ENCODE data around the gene TEFM.
"Not testable (repeated sequence)": the region's sequence is repeated elsewhere in the genome, so short reads cannot be mapped to it uniquely, and the experiment has no call there.

DNA sequence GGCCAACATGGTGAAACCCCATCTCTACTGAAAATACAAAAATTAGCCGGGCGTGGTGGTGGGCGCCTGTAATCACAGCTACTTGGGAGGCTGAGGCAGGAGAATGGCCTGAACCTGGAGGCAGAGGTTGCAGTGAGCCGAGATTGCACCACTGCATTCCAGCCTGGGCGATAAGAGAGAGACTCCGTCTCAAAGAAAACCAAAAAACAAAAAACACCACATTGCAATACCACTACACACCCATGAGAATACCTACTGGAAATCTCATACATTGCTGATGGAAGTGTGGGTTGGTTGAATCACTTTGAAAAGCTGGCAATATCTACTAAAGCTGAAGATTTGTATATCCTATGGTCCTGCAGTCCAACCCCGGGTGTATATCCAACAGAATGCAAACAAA, 4.1 kb upstream of the TEFM start:
- not testable (repeated sequence) for TF ChIP-seq POLR2A, EP300 (IDR thresholded peaks at IDR 0.05)
- TF ChIP-seq, protein P1, sequence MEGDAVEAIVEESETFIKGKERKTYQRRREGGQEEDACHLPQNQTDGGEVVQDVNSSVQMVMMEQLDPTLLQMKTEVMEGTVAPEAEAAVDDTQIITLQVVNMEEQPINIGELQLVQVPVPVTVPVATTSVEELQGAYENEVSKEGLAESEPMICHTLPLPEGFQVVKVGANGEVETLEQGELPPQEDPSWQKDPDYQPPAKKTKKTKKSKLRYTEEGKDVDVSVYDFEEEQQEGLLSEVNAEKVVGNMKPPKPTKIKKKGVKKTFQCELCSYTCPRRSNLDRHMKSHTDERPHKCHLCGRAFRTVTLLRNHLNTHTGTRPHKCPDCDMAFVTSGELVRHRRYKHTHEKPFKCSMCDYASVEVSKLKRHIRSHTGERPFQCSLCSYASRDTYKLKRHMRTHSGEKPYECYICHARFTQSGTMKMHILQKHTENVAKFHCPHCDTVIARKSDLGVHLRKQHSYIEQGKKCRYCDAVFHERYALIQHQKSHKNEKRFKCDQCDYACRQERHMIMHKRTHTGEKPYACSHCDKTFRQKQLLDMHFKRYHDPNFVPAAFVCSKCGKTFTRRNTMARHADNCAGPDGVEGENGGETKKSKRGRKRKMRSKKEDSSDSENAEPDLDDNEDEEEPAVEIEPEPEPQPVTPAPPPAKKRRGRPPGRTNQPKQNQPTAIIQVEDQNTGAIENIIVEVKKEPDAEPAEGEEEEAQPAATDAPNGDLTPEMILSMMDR (IDR thresholded peaks at IDR 0.05), result not testable (repeated sequence)
